Measurements from ENCODE around the gene UHRF2.
"Not testable (repeated sequence)": the region's sequence is repeated elsewhere in the genome, so short reads cannot be mapped to it uniquely, and the experiment has no call there.

The UHRF2 gene, protein sequence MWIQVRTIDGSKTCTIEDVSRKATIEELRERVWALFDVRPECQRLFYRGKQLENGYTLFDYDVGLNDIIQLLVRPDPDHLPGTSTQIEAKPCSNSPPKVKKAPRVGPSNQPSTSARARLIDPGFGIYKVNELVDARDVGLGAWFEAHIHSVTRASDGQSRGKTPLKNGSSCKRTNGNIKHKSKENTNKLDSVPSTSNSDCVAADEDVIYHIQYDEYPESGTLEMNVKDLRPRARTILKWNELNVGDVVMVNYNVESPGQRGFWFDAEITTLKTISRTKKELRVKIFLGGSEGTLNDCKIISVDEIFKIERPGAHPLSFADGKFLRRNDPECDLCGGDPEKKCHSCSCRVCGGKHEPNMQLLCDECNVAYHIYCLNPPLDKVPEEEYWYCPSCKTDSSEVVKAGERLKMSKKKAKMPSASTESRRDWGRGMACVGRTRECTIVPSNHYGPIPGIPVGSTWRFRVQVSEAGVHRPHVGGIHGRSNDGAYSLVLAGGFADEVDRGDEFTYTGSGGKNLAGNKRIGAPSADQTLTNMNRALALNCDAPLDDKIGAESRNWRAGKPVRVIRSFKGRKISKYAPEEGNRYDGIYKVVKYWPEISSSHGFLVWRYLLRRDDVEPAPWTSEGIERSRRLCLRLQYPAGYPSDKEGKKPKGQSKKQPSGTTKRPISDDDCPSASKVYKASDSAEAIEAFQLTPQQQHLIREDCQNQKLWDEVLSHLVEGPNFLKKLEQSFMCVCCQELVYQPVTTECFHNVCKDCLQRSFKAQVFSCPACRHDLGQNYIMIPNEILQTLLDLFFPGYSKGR

GRCh38 chr9:6412487-6413364, at the start of gene UHRF2:
TSS of gene UHRF2 (plus strand) at chr9:6413199. CDS start at chr9:6413491, 292 bp downstream.
- TF ChIP-seq, protein P1, sequence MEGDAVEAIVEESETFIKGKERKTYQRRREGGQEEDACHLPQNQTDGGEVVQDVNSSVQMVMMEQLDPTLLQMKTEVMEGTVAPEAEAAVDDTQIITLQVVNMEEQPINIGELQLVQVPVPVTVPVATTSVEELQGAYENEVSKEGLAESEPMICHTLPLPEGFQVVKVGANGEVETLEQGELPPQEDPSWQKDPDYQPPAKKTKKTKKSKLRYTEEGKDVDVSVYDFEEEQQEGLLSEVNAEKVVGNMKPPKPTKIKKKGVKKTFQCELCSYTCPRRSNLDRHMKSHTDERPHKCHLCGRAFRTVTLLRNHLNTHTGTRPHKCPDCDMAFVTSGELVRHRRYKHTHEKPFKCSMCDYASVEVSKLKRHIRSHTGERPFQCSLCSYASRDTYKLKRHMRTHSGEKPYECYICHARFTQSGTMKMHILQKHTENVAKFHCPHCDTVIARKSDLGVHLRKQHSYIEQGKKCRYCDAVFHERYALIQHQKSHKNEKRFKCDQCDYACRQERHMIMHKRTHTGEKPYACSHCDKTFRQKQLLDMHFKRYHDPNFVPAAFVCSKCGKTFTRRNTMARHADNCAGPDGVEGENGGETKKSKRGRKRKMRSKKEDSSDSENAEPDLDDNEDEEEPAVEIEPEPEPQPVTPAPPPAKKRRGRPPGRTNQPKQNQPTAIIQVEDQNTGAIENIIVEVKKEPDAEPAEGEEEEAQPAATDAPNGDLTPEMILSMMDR (IDR thresholded peaks at IDR 0.05; ENCODE audit: extremely low read depth, missing control alignments), result no peak
- DNase-seq (ENCODE audit: low spot score), result peak; percentile 98

DNA sequence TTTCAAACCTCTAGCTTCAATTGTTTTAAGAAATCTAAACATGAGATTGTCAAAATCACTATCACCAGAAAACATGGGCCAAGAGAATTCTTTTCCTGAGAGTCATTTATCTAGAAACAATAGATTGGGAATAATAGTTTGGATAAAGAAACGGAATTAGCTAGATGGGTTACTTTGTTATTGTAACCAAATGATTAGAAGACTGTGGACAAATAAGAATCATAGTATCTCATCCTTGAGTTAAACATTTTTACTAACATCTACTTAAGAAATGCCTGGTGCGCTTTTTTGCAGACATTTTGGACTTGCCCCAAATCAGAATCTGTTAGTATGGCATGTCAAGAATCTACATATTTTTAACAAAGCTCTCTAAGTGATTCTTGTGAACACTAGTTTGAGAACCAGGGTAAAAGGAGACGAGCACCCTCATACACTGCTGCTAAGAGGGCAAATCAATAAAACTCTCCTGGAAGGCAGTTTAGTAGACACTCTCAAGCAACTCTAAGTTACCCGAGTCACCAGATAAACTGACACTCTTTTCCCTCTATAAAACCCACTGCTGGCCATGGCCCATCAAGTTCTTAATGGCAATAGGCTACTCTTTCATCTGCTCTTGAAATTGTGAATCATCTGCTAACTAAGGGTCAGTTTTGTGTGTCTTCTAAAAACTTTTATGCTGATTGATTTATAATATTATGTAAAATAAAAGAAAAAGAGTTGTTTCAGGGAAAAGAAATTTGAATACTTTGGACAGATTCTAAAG, 45.7 kb upstream of the UHRF2 start:
- TF ChIP-seq, protein P1 (IDR thresholded peaks at IDR 0.05; ENCODE audit: extremely low read depth, missing control alignments), result no peak
- DNase-seq (ENCODE audit: low spot score), result no peak

DNA sequence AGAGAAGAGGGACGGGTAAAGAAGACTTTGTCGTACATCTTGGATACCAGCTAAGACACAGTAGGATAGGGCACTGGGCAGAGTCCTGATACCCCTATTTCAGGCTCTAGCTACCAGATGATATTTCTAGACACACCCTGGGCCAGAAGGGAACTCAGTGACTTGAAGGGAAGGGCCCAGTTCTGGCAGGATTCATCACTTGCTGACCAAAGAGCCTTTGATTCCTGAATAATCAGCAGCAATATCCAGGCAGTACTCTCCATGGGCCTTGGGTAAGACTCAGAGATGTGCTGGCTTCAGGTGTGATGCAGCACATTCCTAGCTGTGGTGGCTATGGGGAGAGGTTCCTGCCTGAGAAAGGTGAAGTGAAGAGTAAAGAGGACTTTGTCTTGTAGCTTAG, 44.2 kb upstream of the UHRF2 start:
- DNase-seq (ENCODE audit: low spot score), result no peak
- TF ChIP-seq, protein P1 (IDR thresholded peaks at IDR 0.05; ENCODE audit: extremely low read depth, missing control alignments), result no peak

- not testable (repeated sequence) for DNase-seq (ENCODE audit: low spot score)
Measured at GRCh38 chr9:6381477-6382012, 31.5 kb upstream of the UHRF2 start.

DNA sequence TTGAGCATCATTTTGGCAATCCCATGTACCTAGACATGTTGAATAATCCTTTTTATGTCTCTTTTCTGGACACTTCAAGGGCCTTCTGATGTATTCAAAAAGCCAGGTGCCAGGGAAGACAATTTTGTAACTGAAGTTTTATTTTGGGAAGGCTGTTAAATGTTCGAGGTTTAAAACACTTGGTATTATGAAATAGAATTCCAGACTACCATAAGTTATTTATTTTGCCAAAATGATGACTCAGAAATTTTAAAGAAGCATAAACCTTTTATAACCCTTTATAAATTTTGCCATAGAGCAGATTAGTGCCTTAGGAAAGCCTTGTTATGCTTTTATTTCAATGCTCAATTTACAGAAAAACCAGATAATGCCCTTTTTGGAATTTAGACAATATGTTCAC, 30.3 kb upstream of the UHRF2 start:
- no peak for DNase-seq (ENCODE audit: low spot score)
- TF ChIP-seq, protein P1 (IDR thresholded peaks at IDR 0.05; ENCODE audit: extremely low read depth, missing control alignments), result no peak

DNA sequence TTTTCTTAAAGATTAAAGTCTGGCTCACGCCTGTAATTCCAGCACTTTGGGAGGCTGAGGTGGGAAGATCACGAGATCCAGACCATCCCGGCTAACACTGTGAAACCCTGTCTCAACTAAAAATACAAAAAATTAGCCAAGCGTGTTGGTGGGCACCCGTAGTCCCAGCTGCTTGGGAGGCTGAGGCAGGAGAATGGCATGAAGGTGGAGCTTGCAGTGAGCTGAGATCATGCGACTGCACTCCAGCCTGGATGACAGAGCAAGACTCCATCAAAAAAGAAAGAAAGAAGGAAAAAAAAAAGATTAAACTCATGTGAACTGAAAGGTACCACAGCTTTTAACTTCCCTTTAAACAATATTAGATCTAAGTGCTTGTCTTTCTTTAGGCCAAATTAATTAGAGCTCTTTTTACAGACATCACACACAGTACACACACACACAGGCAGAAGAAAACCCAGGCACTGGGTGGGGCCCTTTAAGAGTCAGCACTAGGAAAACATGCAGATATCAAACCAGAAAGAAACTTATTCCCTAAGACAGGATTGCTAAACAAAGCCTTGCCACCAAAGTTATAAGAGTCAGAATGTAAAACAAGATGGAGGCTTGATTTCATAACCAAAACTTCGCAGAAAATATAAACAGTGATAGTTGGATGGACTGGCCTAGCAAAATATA, 29.3 kb upstream of the UHRF2 start:
- TF ChIP-seq, protein P1 (IDR thresholded peaks at IDR 0.05; ENCODE audit: extremely low read depth, missing control alignments), result no peak
- DNase-seq (ENCODE audit: low spot score), result no peak
